ENCODE data around the gene ZBTB46.

ZBTB46 gene

DNA sequence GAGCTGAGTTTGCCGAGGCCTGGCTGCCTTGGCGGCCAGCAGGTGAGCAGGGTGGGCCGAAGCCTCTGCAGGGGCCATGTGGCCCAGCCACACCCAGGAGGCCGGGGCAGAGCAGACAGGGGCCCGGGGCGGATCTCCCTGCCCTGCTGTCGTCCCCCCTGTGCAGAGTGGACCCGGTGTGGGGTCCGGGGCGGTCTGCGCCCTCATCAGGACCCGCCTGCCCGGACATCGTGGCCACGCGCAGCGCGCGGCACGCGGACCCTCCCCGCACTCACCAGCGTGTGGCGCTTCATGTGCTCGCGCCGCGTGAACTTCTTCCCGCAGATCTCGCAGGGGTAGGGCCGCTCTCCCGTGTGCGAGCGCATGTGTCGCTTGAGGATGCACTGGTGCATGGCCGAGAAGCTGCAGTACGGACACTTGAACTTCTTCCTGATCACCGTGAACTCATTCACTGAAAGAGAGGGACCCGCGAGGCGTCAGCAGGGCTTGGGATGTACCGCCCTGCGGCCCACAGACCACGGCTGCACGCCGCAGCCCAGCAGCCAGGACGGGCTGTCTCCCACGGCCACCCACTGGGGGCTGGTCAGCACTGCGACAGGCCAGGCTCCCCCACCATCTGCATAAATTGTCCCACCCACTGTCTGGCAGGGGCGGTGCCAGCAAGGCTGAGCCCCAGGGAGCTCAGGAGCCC is 78.5 kb downstream of the ZBTB46 start (continued):
- TF ChIP-seq ZNF132 (tag by site-specific recombination; IDR thresholded peaks at IDR 0.05; ENCODE audit: borderline replicate concordance) (no peak), ZNF596 (tag by site-specific recombination; IDR thresholded peaks at IDR 0.05) (no peak), HOXD13 (CRISPR knock-in tag; IDR thresholded peaks at IDR 0.05; ENCODE audit: borderline replicate concordance) (no peak), SP2 (tag by site-specific recombination; IDR thresholded peaks at IDR 0.05) (peak; percentile 34), ZFHX2 (tag by site-specific recombination; conservative IDR thresholded peaks at IDR 0.05) (peak; percentile 39; the same call in 1 of the 2 replicates)

DNA sequence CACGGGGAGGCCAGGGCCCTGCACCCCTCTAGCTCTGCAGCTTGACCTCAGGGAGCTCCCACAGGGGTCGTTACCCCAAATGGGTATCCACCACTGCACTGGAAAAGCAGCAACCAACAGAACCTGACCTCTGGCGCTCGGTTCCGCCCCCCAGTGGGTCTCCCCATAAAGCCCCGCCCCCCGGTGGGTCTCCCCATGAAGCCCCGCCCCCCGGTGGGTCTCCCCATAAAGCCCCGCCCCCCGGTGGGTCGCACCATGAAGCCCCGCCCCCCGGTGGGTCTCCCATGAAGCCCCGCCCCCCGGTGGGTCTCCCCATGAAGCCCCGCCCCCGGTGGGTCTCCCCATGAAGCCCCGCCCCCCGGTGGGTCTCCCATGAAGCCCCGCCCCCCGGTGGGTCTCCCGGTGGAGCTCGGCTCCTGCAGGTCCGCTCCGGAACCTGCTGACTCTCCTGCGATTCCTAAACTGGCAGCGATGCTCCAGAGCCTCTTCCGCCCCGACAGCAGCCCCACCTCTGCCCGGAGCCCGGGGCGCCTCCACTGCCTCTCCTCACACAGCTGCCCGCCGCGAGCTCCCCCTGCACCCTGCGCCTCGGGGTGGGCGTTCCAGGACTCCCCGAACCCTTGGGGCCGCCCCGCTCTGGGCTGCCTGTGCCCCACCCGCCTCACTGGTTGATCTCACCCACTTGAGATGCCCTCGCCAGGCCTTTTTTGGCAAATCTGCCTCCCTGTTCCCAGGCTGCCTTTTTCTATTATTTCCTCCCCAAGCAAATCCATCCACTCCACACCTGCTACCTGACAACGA is 79.4 kb downstream of the ZBTB46 start:
- Histone ChIP-seq H3K4me1 (ENCODE audit: control insufficient read depth, insufficient read depth, low read length) (no peaks in the 10 kb centered on the region), H3K4me3 (ENCODE audit: low read depth, low read length) (no peak overlapping the region), H3K27ac (ENCODE audit: extremely low read depth, low read depth, low read length) (no peak overlapping the region), H3K9me3 (ENCODE audit: control insufficient read depth, insufficient read depth, low read depth, low read length) (no peaks in the 10 kb centered on the region), H3K36me3 (ENCODE audit: control insufficient read depth in 2 of 2, insufficient read depth in 1 of 2, low read length in 2 of 2) (no peaks in the 10 kb centered on the region)
- ChIA-PET POLR2A (interaction anchor here (0.6 to 0.7 kb wide), 3 partner anchors 22 to 79 kb away, joined by 3 read pairs; no protein-coding TSS in a partner anchor), CTCF (no interaction called here)
- TF ChIP-seq ZNF677 (tag by site-specific recombination; IDR thresholded peaks at IDR 0.05) = no peak
- TF ChIP-seq, protein P1, sequence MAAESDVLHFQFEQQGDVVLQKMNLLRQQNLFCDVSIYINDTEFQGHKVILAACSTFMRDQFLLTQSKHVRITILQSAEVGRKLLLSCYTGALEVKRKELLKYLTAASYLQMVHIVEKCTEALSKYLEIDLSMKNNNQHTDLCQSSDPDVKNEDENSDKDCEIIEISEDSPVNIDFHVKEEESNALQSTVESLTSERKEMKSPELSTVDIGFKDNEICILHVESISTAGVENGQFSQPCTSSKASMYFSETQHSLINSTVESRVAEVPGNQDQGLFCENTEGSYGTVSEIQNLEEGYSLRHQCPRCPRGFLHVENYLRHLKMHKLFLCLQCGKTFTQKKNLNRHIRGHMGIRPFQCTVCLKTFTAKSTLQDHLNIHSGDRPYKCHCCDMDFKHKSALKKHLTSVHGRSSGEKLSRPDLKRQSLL (tag by site-specific recombination; IDR thresholded peaks at IDR 0.05) = 0 out of 2 replicates have a peak, but pooled peaks have one; percentile 33
- TF ChIP-seq, protein P2, sequence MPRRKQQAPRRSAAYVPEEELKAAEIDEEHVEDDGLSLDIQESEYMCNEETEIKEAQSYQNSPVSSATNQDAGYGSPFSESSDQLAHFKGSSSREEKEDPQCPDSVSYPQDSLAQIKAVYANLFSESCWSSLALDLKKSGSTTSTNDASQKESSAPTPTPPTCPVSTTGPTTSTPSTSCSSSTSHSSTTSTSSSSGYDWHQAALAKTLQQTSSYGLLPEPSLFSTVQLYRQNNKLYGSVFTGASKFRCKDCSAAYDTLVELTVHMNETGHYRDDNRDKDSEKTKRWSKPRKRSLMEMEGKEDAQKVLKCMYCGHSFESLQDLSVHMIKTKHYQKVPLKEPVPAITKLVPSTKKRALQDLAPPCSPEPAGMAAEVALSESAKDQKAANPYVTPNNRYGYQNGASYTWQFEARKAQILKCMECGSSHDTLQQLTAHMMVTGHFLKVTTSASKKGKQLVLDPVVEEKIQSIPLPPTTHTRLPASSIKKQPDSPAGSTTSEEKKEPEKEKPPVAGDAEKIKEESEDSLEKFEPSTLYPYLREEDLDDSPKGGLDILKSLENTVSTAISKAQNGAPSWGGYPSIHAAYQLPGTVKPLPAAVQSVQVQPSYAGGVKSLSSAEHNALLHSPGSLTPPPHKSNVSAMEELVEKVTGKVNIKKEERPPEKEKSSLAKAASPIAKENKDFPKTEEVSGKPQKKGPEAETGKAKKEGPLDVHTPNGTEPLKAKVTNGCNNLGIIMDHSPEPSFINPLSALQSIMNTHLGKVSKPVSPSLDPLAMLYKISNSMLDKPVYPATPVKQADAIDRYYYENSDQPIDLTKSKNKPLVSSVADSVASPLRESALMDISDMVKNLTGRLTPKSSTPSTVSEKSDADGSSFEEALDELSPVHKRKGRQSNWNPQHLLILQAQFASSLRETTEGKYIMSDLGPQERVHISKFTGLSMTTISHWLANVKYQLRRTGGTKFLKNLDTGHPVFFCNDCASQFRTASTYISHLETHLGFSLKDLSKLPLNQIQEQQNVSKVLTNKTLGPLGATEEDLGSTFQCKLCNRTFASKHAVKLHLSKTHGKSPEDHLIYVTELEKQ (tag by site-specific recombination; IDR thresholded peaks at IDR 0.05; ENCODE audit: borderline replicate concordance) = no peak
- peak; percentile 50; the same call in 1 of the 2 replicates for TF ChIP-seq GLIS2 (tag by site-specific recombination; IDR thresholded peaks at IDR 0.05)
- peak; percentile 42 for TF ChIP-seq ZNF600 (tag by site-specific recombination; IDR thresholded peaks at IDR 0.05)
- TF ChIP-seq ZNF561 (tag by site-specific recombination; IDR thresholded peaks at IDR 0.05; ENCODE audit: borderline replicate concordance) = no peak
- peak; percentile 57; the same call in 1 of the 2 replicates for TF ChIP-seq KLF1 (tag by site-specific recombination; IDR thresholded peaks at IDR 0.05)
- no peak for TF ChIP-seq YY2 (tag by site-specific recombination; IDR thresholded peaks at IDR 0.05)

DNA sequence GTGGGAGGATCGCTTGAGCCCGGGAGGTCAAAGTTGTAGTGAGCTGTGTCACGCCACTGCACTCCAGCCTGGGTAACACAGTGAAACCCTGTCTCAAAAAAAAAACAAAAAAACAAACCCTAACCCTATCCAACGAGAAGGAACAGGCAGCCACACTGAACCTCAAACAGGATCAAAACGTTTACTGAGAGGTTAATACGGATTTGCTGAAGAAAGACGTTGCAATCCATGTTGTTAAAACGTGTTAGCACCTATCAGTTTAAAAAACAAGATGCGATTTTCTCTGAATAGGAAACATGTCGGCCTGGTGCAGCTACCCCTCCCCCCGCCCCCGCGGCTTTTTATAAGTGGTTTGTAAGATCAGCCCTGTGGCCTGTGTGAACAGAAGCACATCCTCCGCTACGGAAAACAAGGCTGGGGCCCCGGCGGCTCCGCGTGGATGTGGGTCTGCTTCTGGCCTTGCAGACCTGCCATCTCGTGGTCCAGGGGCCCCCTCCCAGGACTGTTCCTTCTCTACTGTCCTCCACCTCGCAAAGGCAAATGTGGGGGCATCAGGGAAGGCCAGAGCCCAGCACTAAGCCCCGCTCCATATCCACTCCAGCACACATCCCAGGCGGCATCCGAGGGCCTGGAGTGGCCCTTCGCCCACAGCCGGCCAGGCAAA is 80.1 kb downstream of the ZBTB46 start:
- no peak overlapping the region for H3K27ac ChIP-seq (ENCODE audit: extremely low read depth, low read depth, low read length)
- no peaks in the 10 kb centered on the region for H3K9me3 ChIP-seq (ENCODE audit: control insufficient read depth, insufficient read depth, low read depth, low read length)
- H3K4me1 ChIP-seq (ENCODE audit: control insufficient read depth, insufficient read depth, low read length) = no peaks in the 10 kb centered on the region
- H3K4me3 ChIP-seq (ENCODE audit: low read depth, low read length) = no peak overlapping the region
- no peaks in the 10 kb centered on the region for H3K36me3 ChIP-seq (ENCODE audit: control insufficient read depth in 2 of 2, insufficient read depth in 1 of 2, low read length in 2 of 2)
- TF ChIP-seq ZNF600 (tag by site-specific recombination; IDR thresholded peaks at IDR 0.05) = peak; percentile 77
- TF ChIP-seq ZNF138 (tag by site-specific recombination; IDR thresholded peaks at IDR 0.05; ENCODE audit: borderline replicate concordance) = no peak
- TF ChIP-seq OSR2 (tag by site-specific recombination; IDR thresholded peaks at IDR 0.05) = 0 out of 2 replicates have a peak, but pooled peaks have one; percentile 7
- TF ChIP-seq, protein P3, sequence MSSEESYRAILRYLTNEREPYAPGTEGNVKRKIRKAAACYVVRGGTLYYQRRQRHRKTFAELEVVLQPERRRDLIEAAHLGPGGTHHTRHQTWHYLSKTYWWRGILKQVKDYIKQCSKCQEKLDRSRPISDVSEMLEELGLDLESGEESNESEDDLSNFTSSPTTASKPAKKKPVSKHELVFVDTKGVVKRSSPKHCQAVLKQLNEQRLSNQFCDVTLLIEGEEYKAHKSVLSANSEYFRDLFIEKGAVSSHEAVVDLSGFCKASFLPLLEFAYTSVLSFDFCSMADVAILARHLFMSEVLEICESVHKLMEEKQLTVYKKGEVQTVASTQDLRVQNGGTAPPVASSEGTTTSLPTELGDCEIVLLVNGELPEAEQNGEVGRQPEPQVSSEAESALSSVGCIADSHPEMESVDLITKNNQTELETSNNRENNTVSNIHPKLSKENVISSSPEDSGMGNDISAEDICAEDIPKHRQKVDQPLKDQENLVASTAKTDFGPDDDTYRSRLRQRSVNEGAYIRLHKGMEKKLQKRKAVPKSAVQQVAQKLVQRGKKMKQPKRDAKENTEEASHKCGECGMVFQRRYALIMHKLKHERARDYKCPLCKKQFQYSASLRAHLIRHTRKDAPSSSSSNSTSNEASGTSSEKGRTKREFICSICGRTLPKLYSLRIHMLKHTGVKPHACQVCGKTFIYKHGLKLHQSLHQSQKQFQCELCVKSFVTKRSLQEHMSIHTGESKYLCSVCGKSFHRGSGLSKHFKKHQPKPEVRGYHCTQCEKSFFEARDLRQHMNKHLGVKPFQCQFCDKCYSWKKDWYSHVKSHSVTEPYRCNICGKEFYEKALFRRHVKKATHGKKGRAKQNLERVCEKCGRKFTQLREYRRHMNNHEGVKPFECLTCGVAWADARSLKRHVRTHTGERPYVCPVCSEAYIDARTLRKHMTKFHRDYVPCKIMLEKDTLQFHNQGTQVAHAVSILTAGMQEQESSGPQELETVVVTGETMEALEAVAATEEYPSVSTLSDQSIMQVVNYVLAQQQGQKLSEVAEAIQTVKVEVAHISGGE (tag by site-specific recombination; conservative IDR thresholded peaks at IDR 0.05; ENCODE audit: low read depth) = no peak
- POLR2A ChIA-PET = interaction anchor here (1.3 kb wide), 1 partner anchor 10 kb away, joined by 5 read pairs; no protein-coding TSS in a partner anchor
- CTCF ChIA-PET = interaction anchor here (0.6 kb wide), 1 partner anchor 197 kb away, joined by 4 read pairs; no protein-coding TSS in a partner anchor
